ENCODE measurements around the gene CST1. TPM values are rescaled to one million over a fixed set of nuclear protein-coding genes. Genes with fewer than 3 reads are reported as not detected.
"Not testable (repeated sequence)": the region's sequence is repeated elsewhere in the genome, so short reads cannot be mapped to it uniquely, and the experiment has no call there.

The CST1 gene
- total and polyA plus RNA-seq, 2 donors (not counting 1 experiment from before 2014, with no cell fraction given) = 3.6 to 3.9 TPM

- H3K4me1 ChIP-seq (ENCODE audit: control insufficient read depth, extremely low read depth, insufficient read depth, low read length); H2AFZ ChIP-seq (ENCODE audit: low read length); H3K27ac ChIP-seq (ENCODE audit: insufficient read depth, low read length); H3K36me3 ChIP-seq (ENCODE audit: control insufficient read depth, insufficient read depth, low read length); H3K9me3 ChIP-seq (ENCODE audit: control insufficient read depth, insufficient read depth, low read depth, low read length); H3K4me2 ChIP-seq (ENCODE audit: extremely low read depth, insufficient read depth, low read length); H3K79me2 ChIP-seq (ENCODE audit: control insufficient read depth, insufficient read depth, low read length); DNase-seq (ENCODE audit: low read depth in 2 of 2); H3K4me3 ChIP-seq (replicated peaks in 1 of 4; ENCODE audit: control extremely low read depth in 1 of 4, insufficient read depth in 1 of 4, low read depth in 3 of 4, low read length in 4 of 4); H3K9ac ChIP-seq (ENCODE audit: insufficient read depth, low read length); H3K27me3 ChIP-seq (ENCODE audit: control insufficient read depth, insufficient read depth, low read length); H4K20me1 ChIP-seq (ENCODE audit: control insufficient read depth, extremely low read depth, insufficient read depth, low read length): not testable (repeated sequence)
Measured at GRCh38 chr20:23747092-23747491, 3.6 kb downstream of the CST1 start.

- Histone ChIP-seq H3K27ac (ENCODE audit: insufficient read depth, low read length) (no peak overlapping the region), H3K36me3 (ENCODE audit: control insufficient read depth, insufficient read depth, low read length) (no peaks in the 10 kb centered on the region), H3K9me3 (ENCODE audit: control insufficient read depth, insufficient read depth, low read depth, low read length) (no peaks in the 10 kb centered on the region), H3K9ac (ENCODE audit: insufficient read depth, low read length) (no peak overlapping the region), H3K4me1 (ENCODE audit: control insufficient read depth, extremely low read depth, insufficient read depth, low read length) (peaks cover 2% of the 10 kb centered on the region), H4K20me1 (ENCODE audit: control insufficient read depth, extremely low read depth, insufficient read depth, low read length) (no peaks in the 10 kb centered on the region), H3K27me3 (ENCODE audit: control insufficient read depth, insufficient read depth, low read length) (no peaks in the 10 kb centered on the region), H2AFZ (ENCODE audit: low read length) (no peak overlapping the region), H3K79me2 (ENCODE audit: control insufficient read depth, insufficient read depth, low read length) (no peaks in the 10 kb centered on the region), H3K4me3 (replicated peaks in 1 of 4; ENCODE audit: control extremely low read depth in 1 of 4, insufficient read depth in 1 of 4, low read depth in 3 of 4, low read length in 4 of 4) (no peak overlapping the region), H3K4me2 (ENCODE audit: extremely low read depth, insufficient read depth, low read length) (no peak overlapping the region)
- no peak for TF ChIP-seq CTCF (conservative IDR thresholded peaks at IDR 0.05 in 1 of 2, IDR thresholded peaks at IDR 0.05 in 1 of 2; ENCODE audit: low read depth in 1 of 2, low read length in 2 of 2)
- TF ChIP-seq EZH2 (IDR thresholded peaks at IDR 0.05; ENCODE audit: low read length, missing control alignments) = no peak
- DNase-seq (ENCODE audit: low read depth in 2 of 2) = no peak
Measured at GRCh38 chr20:23746321-23746720, 4.4 kb downstream of the CST1 start.

DNA sequence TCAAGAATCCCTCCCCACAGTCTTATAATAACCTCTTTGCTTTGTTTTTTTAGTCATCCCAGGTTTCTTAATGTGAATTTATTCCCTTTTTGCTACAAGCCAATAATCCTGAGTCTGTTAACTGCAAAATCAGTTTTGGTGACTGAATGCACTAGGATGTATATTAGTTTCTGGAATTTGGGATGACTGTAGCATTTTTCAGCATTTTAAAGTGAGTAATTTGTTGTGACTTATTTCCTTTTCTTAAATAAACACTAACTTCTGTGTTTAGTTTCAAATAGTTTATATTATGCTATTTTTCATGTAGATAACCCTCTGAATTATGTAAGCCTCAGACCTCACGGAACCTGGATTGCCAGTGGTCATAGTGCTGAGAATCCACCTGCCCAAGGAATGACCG, 5.5 kb downstream of the CST1 start:
- Histone ChIP-seq H2AFZ (ENCODE audit: low read length) (no peak overlapping the region), H4K20me1 (ENCODE audit: control insufficient read depth, extremely low read depth, insufficient read depth, low read length) (no peaks in the 10 kb centered on the region), H3K4me3 (replicated peaks in 1 of 4; ENCODE audit: control extremely low read depth in 1 of 4, insufficient read depth in 1 of 4, low read depth in 3 of 4, low read length in 4 of 4) (no peak overlapping the region), H3K27me3 (ENCODE audit: control insufficient read depth, insufficient read depth, low read length) (no peaks in the 10 kb centered on the region), H3K9ac (ENCODE audit: insufficient read depth, low read length) (no peak overlapping the region), H3K4me1 (ENCODE audit: control insufficient read depth, extremely low read depth, insufficient read depth, low read length) (peaks cover 2% of the 10 kb centered on the region), H3K9me3 (ENCODE audit: control insufficient read depth, insufficient read depth, low read depth, low read length) (no peaks in the 10 kb centered on the region), H3K79me2 (ENCODE audit: control insufficient read depth, insufficient read depth, low read length) (no peaks in the 10 kb centered on the region), H3K27ac (ENCODE audit: insufficient read depth, low read length) (no peak overlapping the region), H3K36me3 (ENCODE audit: control insufficient read depth, insufficient read depth, low read length) (no peaks in the 10 kb centered on the region), H3K4me2 (ENCODE audit: extremely low read depth, insufficient read depth, low read length) (no peak overlapping the region)
- no peak for TF ChIP-seq CTCF (conservative IDR thresholded peaks at IDR 0.05 in 1 of 2, IDR thresholded peaks at IDR 0.05 in 1 of 2; ENCODE audit: low read depth in 1 of 2, low read length in 2 of 2)
- TF ChIP-seq EZH2 (IDR thresholded peaks at IDR 0.05; ENCODE audit: low read length, missing control alignments) = no peak
- no peak for DNase-seq (ENCODE audit: low read depth in 2 of 2)

Data from fibroblast of lung (primary cell).